Fibroblast of the aortic adventitia (primary cell): ENCODE results near the gene TPTE2. TPM values are rescaled to one million over a fixed set of nuclear protein-coding genes. Genes with fewer than 3 reads are reported as not detected.

Experiments used
- DNase-seq: peaks from one replicate; pipeline ENCODE4 v3.0.0-alpha.2; 2010; ENCODE audit warnings: low read depth
- H3K4me3 ChIP-seq: 2 replicates; pipeline ENCODE4 v1.5.1; 2011; ENCODE audit warnings: low read depth, mild to moderate bottlenecking, control low read depth, low read length, moderate library complexity
- total RNA-seq: library from RNA; depleted of rRNA; stranded (reverse); fragments of >200 nt; gene quantifications from 2 replicates; pipeline ENCODE4 v1.2.3, GENCODE V29; 2012; ENCODE audit warnings: low replicate concordance
- TF ChIP-seq, protein P1 (sequence below): IDR thresholded peaks from 2 replicates; pipeline ENCODE4 v1.5.1; 2011; ENCODE audit warnings: mild to moderate bottlenecking, low read length, control low read depth, inconsistent platforms; ENCODE audit not compliant: insufficient read depth

TPTE2 gene
- total RNA-seq, 1 donor = not detected

GRCh38 chr13:19601749-19602725 is 40.7 kb upstream of the TPTE2 start:
- peak; percentile 33 for DNase-seq
- TF ChIP-seq, protein P1, sequence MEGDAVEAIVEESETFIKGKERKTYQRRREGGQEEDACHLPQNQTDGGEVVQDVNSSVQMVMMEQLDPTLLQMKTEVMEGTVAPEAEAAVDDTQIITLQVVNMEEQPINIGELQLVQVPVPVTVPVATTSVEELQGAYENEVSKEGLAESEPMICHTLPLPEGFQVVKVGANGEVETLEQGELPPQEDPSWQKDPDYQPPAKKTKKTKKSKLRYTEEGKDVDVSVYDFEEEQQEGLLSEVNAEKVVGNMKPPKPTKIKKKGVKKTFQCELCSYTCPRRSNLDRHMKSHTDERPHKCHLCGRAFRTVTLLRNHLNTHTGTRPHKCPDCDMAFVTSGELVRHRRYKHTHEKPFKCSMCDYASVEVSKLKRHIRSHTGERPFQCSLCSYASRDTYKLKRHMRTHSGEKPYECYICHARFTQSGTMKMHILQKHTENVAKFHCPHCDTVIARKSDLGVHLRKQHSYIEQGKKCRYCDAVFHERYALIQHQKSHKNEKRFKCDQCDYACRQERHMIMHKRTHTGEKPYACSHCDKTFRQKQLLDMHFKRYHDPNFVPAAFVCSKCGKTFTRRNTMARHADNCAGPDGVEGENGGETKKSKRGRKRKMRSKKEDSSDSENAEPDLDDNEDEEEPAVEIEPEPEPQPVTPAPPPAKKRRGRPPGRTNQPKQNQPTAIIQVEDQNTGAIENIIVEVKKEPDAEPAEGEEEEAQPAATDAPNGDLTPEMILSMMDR = peak; percentile 29
- peak overlapping the region; percentile 67 for H3K4me3 ChIP-seq

GRCh38 chr13:19597523-19597922 is 36.2 kb upstream of the TPTE2 start:
- no peak overlapping the region for H3K4me3 ChIP-seq
- TF ChIP-seq, protein P1 = no peak
- peak; percentile 38 for DNase-seq

- no peak overlapping the region for H3K4me3 ChIP-seq
- DNase-seq = peak; percentile 12
- TF ChIP-seq, protein P1 = no peak
These were observed 35.6 kb upstream of the TPTE2 start for GRCh38 chr13:19596960-19597361.

DNA sequence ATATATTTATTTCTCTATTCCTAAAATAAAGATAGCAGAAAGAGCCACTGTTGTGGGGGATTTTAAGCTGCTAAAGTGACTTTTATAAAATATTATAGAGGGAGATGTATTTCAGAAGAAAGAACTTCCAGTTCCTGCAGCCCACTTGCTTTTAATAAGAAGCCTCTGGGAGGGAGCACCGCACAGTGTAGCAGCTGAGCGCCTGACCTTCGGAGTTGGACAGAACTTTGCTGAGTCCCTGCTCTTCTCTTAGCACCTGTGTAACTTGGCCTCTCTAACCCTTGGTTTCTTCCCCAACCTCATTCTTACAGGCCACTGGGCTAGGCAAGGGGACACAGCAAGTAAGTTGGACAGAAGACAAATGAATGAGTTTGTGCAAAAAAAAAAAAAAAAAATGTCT is 34.8 kb upstream of the TPTE2 start:
- no peak for DNase-seq
- no peak overlapping the region for H3K4me3 ChIP-seq
- TF ChIP-seq, protein P1 = no peak

DNA sequence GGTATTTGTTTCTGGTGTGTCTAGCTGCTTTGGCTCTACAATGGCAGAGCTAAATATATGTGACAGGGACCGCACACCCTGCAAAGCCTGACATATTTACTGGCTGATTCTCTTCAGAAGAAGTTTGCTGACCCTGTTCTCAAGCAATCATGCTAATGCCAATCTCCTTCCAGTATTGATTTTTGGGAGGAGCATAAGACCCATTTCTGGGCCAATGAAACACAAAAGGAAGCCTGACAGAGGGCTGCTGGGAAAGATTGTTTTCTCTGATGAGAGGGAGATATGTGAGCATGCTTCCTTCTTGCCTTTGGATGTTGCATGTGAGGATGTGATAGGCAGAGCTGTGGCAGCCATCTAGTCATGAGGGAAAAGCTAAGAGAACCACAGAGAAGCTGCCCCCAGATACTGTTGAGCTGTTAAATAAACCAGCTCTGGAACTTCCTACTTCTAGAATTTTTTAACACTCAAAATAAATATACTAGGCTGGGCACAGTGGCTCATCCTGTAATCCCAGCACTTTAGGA is 31.4 kb upstream of the TPTE2 start:
- no peak for DNase-seq
- no peak overlapping the region for H3K4me3 ChIP-seq
- TF ChIP-seq, protein P1 = no peak

DNA sequence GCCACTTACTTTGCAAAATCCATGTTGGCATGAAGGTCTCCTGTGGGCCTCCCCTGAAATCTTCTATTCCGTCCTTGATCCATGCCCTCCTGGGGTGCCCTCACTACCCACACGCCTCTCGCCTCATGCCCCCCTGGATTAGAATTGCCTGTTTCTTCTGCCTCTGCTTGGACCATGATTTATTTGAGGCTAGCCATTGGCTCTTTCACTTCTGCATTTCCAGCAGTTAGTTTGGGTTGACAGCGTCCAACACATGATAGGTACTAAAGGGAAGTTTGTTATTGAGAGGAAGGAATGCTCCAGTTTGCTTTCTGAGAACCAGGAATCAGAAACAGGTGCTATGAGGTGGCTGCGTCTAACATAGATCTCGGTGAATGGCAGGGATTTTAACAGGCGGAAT is 30.5 kb upstream of the TPTE2 start:
- DNase-seq = no peak
- TF ChIP-seq, protein P1 = no peak
- H3K4me3 ChIP-seq = no peak overlapping the region
